Stimulated activated CD4-positive, alpha-beta T cell treated with anti-CD3 and anti-CD28 coated beads, Interleukin-12 subunit alpha, Interleukin-12 subunit beta, amount 100 ng/mL, for 24 hours (primary cell): ENCODE data around the gene PCNX2.
"Not testable (repeated sequence)": the region's sequence is repeated elsewhere in the genome, so short reads cannot be mapped to it uniquely, and the experiment has no call there.

Experiments used
- DNase-seq, 2 experiments: peaks; one replicate each; pipeline ENCODE4 v3.0.0-alpha.2; 2020; ENCODE audit warnings: low read depth in 2 of 2

PCNX2 gene

DNA sequence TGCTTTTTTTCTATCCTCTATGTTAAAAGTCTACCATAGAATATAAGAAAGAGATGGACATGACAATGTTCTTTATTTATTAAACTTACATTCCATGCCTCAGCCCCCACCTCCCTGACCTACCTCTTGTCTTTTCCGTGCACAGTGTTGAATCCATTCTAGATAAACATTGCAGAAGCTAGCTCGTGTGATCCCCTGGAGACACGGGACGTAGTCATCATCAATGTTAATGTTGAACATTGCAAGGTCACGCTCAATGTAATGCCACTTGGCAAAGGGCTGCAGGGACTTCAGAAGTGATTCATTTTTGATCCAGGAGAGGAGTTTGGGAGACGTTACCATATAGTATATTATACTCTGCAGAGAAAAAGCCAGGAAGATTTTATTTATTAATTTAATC lies 278.7 kb downstream of the PCNX2 start:
- no peak for DNase-seq

DNA sequence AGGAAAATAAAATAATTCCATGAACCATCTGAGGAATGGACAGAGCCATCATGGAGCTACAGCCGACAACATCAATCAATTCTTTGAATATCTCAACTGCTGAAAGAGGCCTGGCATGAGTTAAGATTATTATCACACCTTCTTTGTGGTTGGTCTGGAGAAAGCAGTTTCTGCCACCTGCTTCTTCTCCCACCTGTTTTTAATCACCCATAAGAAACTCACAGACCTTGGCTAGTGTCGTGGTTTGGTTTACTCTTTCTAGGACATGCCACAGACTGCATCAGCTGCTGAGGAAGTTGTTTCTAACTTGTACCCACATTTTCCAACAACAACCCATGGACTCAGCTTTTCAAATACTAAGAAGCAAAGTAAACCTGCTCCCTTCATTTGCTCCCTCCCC lies 279.6 kb downstream of the PCNX2 start:
- DNase-seq: no peak

DNA sequence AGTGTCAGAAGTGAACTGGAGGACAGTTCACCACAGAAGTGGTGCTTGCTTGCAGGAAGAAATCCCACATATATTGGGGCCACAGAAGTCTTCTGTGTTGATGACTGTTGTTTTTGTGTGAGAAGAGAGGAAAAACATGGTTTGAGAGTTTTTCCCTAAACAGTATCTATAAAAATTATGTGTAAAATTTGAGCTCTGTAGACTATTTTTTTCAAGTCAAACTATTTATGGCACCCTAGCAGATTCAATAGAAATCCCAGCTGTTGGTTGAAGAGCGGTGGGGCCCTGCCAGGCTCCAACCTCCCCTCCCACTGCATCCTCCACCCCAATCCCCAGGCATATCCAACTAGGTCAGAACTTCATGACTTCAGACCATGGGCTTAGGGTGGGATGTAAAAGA lies 283.5 kb downstream of the PCNX2 start:
- DNase-seq: no peak

DNA sequence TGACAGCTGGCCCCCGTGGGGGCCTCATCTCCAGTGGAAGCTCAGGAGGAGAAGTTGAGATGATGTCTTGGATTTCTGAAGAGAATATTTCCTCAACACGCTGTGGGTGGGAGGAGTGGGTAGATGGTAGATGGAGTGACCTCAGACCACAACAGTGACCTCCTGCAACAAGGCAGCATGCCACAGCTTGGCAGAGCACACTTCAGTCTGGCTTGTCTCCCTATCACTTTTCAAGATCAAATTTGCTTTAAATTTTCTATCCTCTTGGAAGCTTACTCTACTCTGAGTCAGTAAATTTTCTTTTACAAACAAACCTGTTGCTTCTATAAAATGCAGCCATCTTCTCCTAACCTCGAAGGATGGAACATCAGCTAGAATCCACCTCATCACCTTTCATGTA lies 285.4 kb downstream of the PCNX2 start:
- DNase-seq: no peak

DNA sequence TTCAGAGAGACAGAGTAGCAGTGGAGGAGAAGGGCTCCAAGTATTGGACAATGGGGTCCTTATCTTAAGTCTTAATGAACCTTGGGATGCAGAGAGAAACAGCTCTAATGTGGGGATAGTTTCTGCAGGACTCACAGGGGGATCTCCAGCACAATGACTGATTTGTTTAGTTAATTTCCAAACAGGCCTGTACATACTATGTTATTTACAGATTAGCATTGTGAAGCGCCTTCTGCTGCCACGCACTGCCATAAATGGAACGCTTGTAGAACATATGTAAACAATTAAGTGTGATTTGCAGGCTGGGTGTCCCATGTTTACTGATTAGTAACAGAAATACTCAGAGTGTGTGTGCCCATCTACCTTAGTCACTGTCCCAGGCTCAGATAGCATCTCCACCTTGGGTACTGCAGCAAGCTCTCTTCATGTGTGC lies 289.0 kb downstream of the PCNX2 start:
- DNase-seq: no peak

DNA sequence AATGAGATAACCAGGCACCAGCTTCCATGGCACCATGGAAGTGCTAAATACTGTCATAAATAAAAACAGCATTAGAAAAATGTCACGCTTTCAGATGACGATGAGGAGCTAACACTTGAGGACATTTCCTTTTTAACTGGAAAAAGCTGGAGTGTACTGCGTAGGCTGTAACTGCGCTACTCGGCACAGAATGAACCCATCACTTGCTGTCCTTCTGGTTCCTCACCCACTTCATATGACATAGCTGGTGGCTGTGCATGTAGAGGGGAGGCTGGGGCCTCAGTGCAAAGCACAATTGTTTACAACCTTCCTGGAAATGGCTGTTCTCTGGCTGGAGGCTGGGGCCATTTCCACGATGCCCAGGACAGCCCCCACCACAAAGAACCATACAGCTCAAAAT lies 289.4 kb downstream of the PCNX2 start:
- DNase-seq: no peak

DNA sequence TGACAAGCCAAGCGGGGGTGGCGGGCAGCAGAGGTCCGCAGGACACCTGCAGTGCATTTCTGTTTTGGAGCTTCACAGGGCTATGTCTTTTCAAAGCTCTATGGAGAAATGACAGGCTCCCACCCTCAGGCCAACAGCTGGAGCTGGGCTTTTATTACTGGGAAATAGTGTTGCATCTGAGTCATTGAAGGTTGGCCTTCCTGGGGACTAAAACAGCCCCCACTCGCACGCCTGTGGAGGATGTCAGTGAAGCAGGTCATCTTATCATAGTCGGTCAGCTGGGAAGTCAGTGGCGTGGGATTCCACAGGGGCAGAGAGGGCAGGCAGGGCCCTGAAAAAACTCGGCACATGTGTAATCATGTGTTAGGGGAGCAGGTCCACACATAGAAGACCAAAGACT lies 289.8 kb downstream of the PCNX2 start:
- no peak for DNase-seq

DNA sequence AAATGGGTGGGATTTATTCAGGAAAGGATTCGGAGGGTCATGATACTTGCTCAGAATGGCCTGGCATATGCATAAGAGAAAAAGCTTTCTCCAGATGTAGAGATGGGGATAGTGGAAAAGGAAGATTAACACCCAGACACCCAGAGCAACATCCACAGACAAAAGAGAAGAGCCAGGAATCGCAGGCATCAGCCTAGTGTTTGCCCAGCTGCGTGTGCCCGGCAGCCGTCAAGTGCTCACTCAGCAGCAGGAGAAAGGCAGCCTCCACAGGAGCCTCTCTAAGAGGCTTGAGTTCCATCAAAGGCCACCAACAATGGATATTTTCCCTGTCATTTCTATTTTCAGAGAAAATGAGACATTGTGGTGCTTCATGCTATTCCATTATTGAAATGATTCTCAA lies 290.4 kb downstream of the PCNX2 start:
- no peak for DNase-seq

DNA sequence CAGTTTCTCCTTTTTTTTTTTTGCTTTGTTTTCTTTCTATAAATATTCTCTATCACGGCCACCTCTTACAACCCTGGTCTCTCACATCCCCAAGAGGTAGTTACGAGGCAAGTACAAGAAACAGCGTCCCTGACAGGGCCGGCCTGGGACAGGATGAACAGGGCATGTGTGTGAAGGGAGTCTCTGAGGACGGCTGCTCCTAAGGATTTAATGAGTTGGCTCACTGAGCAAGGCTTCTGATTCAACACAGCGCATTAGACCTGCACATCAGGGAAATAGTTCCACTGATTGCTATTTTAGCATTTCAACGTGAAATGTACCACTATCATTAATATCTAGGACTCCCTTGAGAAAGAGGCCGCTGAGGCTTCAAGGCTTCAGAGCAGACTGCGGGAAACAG lies 291.1 kb downstream of the PCNX2 start:
- no peak for DNase-seq

DNA sequence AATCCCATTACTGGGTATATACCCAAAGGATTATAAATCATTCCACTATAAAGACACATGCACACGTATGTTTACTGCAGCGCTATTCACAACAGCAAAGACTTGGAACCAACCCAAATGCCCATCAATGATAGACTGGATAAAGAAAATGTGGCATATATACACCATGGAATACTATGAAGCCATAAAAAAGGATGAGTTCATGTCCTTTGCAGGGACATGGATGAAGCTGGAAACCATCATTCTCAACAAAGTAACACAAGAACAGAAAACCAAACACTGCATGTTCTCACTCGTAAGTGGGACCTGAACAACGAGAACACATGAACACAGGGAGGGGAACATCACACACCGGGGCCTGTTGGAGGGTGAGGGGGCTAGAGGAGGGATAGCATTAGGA lies 291.9 kb downstream of the PCNX2 start:
- DNase-seq: not testable (repeated sequence)

DNA sequence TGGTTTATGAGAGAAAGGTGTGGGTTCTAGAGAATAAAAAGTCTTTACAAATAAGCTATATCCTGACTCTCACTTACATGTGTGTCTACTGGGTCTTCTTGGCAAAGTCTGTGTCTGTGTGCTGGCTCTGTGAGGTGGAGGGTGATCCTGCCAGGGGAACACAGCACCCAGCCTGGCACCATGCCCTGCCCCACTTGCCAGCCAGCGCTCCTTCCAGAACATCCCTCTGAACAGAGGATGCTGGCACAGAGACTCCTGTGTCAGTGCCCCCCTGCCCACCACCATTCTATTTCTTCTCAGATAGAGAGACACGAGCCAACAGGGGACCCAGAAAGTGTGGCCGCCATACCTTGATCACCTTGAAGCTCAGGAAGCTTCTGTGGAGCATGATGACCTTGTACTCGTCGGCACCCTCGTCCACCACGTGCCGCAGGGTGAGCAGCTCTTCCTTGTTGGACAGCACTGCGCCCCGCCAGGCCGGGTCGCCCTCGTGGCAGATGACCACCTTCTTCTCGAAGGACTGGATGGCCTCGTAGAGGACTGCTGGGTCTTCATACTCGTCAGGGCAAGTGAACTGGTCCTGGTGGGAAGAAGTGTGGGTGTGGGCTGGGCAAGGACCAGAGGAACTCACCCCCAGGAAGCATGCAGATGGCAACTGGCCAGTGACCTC lies 295.4 kb downstream of the PCNX2 start:
- no peak for DNase-seq

DNA sequence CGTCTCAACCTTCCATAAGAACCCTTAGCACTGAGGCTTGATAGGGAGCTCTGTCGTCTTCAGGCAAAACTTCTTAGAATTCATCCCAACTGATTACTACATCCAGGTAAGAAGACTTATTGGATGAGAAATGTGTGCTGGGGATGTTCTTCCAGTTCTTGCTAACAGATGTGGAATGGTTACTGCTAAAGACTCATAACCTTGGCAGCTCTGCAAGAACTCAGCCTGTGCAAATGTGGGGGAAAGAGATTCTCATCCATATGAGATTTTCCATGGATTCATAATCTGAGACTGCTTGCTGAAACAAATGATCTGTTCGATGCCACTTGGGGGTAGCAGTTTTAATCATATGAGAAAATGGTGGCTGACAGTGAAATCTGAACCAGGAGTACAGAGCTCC lies 296.9 kb downstream of the PCNX2 start:
- no peak for DNase-seq

DNA sequence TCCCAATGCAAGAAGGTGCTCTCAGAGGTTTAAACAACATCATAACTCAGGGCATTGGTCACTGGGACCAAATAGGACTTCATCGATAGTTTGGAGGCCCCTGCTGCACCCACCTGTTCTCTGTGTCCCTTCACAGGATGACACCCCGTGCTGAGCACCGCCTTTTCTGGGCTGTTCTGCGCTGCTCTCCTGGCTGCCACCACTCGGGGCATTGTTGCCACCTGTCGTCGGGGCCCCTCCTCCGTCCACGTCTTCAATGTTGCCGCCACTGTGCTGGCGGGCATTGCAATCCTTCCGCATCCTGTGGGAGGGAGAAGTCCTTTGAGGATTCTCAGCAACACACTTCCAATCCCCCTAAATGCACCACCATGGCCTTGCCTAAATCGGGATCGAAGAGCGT lies 297.4 kb downstream of the PCNX2 start:
- no peak for DNase-seq

DNA sequence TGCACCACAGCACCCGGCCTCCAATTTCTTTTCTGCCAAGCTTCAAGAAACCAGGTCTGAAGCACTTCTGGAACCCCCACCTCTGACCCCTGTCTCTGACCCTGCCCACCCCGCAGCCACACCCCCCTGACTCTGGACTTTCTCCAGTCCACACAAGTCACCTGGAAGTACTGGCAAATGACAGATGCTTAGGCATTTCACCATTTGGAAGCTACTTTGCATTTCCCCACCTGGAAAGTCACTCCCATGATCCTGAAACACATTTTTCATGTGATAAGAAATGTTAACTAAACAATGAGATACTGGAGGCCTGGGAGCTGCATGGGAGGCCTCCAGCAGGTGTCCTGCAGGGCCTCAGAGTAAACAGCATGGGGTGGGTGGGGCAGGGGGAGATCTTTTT lies 299.4 kb downstream of the PCNX2 start:
- no peak for DNase-seq

DNA sequence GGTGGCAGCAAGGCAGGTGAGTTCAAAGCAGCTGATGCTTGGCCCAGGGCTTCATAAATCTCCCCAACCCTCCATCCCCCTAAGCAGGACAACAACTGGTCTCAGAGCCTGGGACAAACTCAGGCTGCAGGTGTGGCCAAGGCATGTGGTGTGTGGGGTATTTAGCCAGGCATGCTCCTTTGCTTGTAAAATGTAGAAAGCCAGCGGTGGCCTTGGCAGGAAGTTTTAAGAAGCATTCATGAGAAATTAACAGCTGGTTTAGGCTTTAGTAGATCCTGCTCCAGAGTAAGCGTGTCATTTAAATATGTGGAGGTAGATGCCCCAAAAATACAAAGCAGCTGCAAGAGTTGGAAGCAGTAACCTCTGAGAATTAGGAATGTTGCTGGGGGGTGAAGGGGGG lies 300.3 kb downstream of the PCNX2 start:
- no peak for DNase-seq

DNA sequence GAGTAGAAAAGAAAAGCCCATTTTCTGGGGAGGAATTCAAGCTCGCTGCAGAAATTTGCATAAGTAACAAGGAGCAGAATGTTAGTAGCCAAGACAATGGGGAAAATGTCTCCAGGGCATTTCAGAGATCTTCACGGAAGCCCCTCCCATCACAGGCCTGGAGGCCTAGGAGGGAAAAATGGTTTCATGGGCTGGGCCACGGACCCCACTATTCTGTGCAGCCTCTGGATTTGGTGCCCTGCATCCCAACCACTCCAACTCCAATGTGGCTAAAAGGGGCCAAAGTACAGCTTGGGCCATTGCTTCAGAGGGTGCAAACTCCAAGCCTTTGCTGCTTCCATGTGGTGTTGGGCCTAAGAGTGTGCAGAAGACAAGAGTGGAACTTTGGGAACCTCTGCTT lies 302.0 kb downstream of the PCNX2 start:
- DNase-seq: no peak

DNA sequence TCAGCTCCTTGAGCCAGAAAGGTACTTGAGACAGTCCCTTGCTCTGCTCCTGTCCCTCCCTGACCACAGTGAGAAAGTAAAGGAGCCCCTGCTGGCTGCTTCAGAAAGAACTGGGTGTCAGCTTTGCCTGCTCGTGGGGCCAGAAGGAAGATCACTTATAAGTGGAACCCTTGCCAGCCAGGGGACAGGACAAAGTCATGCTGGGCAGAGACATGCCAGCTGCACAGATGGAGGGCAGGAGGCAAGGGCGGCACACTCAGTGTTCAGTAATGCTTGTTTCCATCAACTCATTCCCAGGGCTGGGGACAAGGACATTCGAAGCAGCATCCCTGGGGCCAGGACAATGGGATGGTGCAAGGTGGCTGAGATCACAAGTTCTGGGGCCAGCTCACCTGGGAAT lies 303.3 kb downstream of the PCNX2 start:
- DNase-seq: no peak

DNA sequence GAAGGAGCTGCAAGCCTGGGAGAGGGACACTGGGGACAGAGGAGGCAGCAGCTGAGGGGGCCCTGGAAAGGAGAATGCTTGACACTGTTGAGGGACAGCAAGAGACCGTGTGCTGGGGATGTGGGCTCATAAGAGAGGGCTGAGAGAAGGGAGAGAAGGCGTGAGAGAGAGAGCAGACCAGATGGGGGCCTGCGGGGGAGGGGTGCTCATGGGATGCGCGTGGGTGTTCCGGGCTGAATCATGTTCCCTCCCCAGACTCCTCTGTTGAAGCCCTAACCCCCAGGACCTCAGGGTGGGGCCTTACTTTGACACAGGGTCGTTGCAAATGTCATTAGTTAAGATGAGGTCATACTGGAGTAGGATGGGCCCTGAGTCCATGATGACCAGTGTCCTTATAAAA lies 304.3 kb downstream of the PCNX2 start:
- no peak for DNase-seq

DNA sequence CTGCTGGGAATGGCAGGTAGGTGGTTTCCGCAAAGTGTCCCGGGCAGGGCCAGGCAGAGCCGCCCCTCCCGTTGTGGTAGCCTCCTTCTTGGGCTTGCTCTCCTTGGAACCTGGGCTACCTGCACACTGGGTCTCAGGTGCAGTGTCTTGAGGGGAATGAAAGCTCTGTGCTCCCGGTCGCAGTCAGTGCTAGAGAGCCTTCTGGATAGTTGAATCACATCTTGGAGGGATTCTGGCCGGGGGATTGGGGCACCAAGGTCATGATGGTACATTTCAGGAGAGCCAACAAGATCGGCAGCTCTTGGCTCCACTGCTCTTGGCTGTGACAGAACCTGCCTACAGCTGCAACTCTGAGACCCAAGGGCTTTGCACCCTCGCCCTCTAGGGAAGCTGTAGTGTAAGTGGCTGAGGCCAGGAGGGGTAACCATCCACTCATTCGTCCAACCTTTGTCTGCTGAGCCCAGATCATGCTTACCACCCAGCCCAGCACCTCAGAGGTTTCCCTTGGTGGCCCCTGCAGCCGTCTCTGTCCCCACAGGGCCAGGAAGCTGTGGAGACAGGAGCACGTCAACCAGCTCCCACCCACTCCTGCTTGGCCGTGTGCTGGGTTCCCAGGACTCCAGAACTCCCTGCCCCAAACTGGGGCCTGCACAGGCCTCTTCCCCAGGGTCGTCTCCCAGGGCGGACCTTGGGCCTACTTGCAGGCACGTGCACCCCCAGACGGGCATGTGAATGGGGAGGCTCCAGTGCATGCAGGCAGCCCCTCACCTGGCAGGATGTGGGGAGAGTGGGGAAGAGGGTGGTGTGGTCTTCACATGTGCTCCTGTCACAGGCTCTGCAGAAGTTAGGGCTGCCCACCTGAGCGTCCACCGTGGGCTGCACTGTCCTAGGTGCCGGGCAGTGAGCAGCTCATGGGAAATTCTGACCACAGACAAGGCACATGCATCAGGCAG lies 305.1 kb downstream of the PCNX2 start:
- no peak for DNase-seq

DNA sequence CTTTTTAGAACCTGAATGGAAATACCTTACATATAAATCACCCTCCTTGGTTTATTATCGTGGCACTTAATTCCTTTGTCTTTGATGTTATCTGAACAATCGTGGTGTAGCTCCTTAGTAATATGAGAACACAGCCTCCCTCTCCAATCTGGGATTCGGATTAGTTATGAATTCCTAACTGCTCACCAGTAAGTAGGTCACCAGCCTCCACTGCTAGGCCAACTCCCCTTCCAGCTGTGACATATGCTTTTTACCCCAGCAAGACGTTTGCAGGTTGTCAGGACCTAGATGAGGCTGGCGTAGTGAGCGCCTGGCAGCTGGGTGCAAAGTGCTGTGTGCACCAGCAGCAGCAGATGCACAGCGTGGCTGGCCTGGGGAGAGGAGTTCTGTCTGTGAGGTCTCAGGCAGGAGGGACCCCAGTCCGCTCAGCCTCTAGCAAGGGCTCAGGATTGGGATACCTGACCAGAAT lies 306.9 kb downstream of the PCNX2 start:
- DNase-seq: no peak

DNA sequence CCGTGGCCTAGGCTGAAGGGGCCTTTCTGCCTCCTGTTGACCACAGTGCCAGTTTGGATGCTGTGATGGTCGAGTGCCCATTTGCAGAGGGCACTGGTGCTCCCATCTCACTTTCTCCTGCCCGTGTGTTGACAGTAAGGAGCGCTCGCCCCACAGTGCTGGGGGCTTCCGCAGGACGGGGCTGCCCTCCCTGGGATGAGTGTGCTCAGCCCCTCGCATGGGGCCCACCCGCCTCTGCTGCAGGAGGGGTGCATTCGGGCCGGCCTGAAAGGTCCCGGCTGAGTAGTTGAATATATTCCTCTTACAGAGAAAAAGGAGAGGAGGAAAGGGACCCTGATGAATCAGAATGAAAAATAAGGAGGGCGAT lies 307.8 kb downstream of the PCNX2 start:
- DNase-seq: no peak

DNA sequence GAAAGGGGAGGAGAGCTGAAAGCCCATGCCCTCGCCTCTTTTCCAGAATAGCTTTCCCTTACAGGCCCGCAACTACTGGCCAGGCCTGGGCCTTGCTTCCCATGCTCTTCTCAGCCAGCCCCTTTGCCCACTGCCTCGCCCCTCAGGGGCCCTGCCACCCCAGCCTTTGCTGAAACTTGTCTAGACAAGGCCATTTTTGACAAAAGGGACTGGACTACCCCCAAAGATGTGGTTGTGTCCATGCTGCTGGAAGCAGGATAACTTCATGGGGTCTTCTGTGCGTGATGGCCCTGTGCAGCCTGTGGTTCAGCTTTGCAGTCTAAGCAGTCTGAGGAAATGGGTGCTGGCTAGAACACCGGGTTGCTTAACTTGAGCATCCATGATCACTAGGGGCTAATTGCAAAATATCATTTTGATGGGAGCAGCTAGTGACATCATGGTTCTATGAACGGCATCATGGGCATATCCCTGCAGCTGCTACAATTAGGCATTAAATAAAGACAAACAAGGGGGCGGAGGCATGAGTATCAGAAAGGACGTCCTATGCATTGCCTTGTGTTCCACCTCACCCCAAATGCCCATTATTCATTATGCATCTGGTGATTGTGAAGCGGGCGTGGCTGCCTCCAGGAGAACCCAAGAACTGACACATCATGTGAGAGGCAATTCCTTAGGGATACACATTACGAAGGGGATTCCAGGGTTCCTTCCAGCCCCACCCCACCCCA lies 308.3 kb downstream of the PCNX2 start:
- no peak for DNase-seq

DNA sequence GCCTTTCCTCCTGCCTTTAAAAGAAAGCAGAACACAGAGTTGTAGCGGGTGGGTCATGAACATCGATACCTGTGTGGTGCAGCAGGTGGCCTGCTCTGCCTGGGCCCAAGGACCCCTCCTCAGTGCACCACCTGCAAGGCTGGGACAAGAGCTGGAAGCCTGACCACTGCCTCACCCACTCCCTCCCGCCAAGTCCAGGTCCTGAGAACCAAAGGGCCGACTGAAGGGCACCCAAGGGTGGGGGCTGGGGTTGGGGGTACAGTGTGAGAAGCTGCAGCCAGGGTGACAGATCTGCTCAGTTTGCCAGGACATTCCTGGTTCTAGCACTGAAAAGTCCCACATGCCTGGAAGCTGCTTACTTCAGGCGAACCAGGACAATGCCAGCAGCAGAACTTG lies 309.0 kb downstream of the PCNX2 start:
- no peak for DNase-seq
